ENCODE data around the gene RNF151.

RNF151 gene

GRCh38 chr16:1920727-1921171 lies 45.9 kb upstream of the RNF151 start:
- Histone ChIP-seq H3K27me3 (peaks cover 93% of the 10 kb centered on the region), H3K36me3 (no peaks in the 10 kb centered on the region), H3K4me3 (ENCODE audit: low read depth in 1 of 2, low read length in 1 of 2) (no peak overlapping the region), H3K27ac (no peak overlapping the region), H3K9me3 (no peaks in the 10 kb centered on the region), H3K4me1 (ENCODE audit: control insufficient read depth in 1 of 2, insufficient read depth in 1 of 2, low read depth in 1 of 2, low read length in 1 of 2) (no peaks in the 10 kb centered on the region)
- TF ChIP-seq CTCF (IDR thresholded peaks at IDR 0.05), result no peak

GRCh38 chr16:1922357-1922756 lies 44.3 kb upstream of the RNF151 start:
- TF ChIP-seq CTCF (IDR thresholded peaks at IDR 0.05), result no peak
- Histone ChIP-seq H3K4me1 (ENCODE audit: control insufficient read depth in 1 of 2, insufficient read depth in 1 of 2, low read depth in 1 of 2, low read length in 1 of 2) (no peaks in the 10 kb centered on the region), H3K27me3 (peaks cover 77% of the 10 kb centered on the region), H3K36me3 (no peaks in the 10 kb centered on the region), H3K27ac (no peak overlapping the region), H3K4me3 (ENCODE audit: low read depth in 1 of 2, low read length in 1 of 2) (no peak overlapping the region), H3K9me3 (no peaks in the 10 kb centered on the region)

- Histone ChIP-seq H3K4me3 (ENCODE audit: low read depth in 1 of 2, low read length in 1 of 2) (no peak overlapping the region), H3K27ac (no peak overlapping the region), H3K27me3 (peaks cover 66% of the 10 kb centered on the region), H3K36me3 (no peaks in the 10 kb centered on the region), H3K9me3 (no peaks in the 10 kb centered on the region), H3K4me1 (ENCODE audit: control insufficient read depth in 1 of 2, insufficient read depth in 1 of 2, low read depth in 1 of 2, low read length in 1 of 2) (no peaks in the 10 kb centered on the region)
- peak; percentile 11 for TF ChIP-seq CTCF (IDR thresholded peaks at IDR 0.05)
Measured at GRCh38 chr16:1923299-1924034, 43.2 kb upstream of the RNF151 start.

GRCh38 chr16:1924095-1924494 lies 42.6 kb upstream of the RNF151 start:
- Histone ChIP-seq H3K4me3 (ENCODE audit: low read depth in 1 of 2, low read length in 1 of 2) (no peak overlapping the region), H3K27ac (no peak overlapping the region), H3K4me1 (ENCODE audit: control insufficient read depth in 1 of 2, insufficient read depth in 1 of 2, low read depth in 1 of 2, low read length in 1 of 2) (peaks cover under 1 to 6% of the 10 kb centered on the region in 2 experiments), H3K36me3 (no peaks in the 10 kb centered on the region), H3K27me3 (peaks cover 60% of the 10 kb centered on the region), H3K9me3 (no peaks in the 10 kb centered on the region)
- no peak for TF ChIP-seq CTCF (IDR thresholded peaks at IDR 0.05)

GRCh38 chr16:1926271-1926670 lies 40.4 kb upstream of the RNF151 start:
- Histone ChIP-seq H3K27me3 (peaks cover 38% of the 10 kb centered on the region), H3K27ac (no peak overlapping the region), H3K4me1 (ENCODE audit: control insufficient read depth in 1 of 2, insufficient read depth in 1 of 2, low read depth in 1 of 2, low read length in 1 of 2) (peaks cover 23% of the 10 kb centered on the region in 2 experiments), H3K4me3 (ENCODE audit: low read depth in 1 of 2, low read length in 1 of 2) (no peak overlapping the region), H3K36me3 (no peaks in the 10 kb centered on the region), H3K9me3 (no peaks in the 10 kb centered on the region)
- no peak for TF ChIP-seq CTCF (IDR thresholded peaks at IDR 0.05)

All from neutrophil (primary cell).